ENCODE data around the gene PGLYRP4.

- TF ChIP-seq CTCF (IDR thresholded peaks at IDR 0.05; ENCODE audit: low read depth, low read length, poor library complexity, severe bottlenecking), result no peak
- no peak for TF ChIP-seq EZH2phosphoT487 (IDR thresholded peaks at IDR 0.05; ENCODE audit: borderline replicate concordance, low read length)
Observed at GRCh38 chr1:153333902-153334301, 14.7 kb downstream of the PGLYRP4 start.

Measured in DOHH2 (cell line).